AG04449 (cell line): ENCODE data around the gene NDFIP2.

Source experiments
- CTCF ChIA-PET: fragments of 350-600 bp; formaldehyde crosslinking; extraction: SDS; loops from one replicate; lab custom pipeline; 2021; ENCODE audit warnings: antibody characterized with exemption; lab: Yijun Ruan, JAX
- POLR2A ChIA-PET: fragments of 400-600, 350-600 bp; formaldehyde crosslinking; extraction: SDS; loops from one replicate; lab custom pipeline; 2020; ENCODE audit warnings: antibody characterized with exemption, inconsistent platforms; lab: Yijun Ruan, JAX
- DNase-seq: peaks from one replicate; pipeline ENCODE4 v3.0.0-alpha.2; 2010; ENCODE audit warnings: low read depth, low spot score
- H3K4me3 ChIP-seq: 2 replicates; pipeline ENCODE4 v1.5.1; 2011; ENCODE audit warnings: low read depth, mild to moderate bottlenecking, control low read depth, low read length
- CTCF ChIP-seq: IDR thresholded peaks from one replicate; pipeline ENCODE4 v1.5.1; 2011; ENCODE audit warnings: mild to moderate bottlenecking, moderate library complexity, low read length, control low read depth, inconsistent platforms; ENCODE audit not compliant: insufficient read depth; ENCODE audit errors: missing control alignments

Gene NDFIP2

DNA sequence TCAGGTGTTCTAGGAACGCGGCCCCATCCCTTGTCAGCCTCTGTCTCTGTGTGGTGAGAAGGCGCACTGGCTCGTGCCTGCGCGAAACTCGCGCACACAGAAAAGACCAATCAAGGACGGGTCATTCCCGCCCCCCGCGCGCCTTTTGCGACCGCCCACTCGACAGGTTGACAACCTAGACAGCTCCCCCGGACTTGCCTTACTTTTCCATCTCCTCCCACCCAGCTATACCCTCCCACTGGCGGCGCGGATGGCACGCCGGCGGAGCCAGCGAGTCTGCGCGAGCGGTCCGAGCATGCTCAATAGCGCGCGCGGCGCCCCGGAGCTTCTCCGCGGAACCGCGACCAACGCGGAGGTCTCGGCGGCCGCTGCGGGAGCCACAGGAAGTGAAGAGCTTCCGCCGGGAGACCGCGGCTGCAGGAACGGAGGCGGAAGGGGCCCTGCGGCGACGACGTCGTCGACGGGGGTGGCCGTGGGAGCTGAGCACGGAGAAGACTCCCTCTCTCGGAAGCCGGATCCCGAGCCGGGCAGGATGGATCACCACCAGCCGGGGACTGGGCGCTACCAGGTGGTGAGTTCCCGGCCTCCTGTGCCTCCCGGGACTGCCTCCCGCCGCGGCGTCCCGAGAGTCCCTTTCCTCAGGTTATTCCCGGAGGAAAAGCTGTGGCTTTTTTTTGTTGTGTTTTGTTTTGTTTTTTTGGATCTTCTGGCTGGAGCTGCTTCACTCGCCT is at the start of gene NDFIP2:
NDFIP2 (plus strand) TSS at position 202 of the 731 bp plus-strand sequence; CDS start at position 251, 49 bp downstream.
- H3K4me3 ChIP-seq = peak within 1 kb of the TSS; percentile 91
- CTCF ChIA-PET = interaction anchor here (1.0 to 1.6 kb wide), 3 partner anchors 39 to 61 kb away, joined by 3 to 5 read pairs (median 3); no protein-coding TSS in a partner anchor
- POLR2A ChIA-PET = interaction anchor here (1.0 to 1.1 kb wide), 2 partner anchors 9 to 10 kb away, joined by 4 to 7 read pairs; no protein-coding TSS in a partner anchor
- DNase-seq = no peak
- no peak for TF ChIP-seq CTCF

DNA sequence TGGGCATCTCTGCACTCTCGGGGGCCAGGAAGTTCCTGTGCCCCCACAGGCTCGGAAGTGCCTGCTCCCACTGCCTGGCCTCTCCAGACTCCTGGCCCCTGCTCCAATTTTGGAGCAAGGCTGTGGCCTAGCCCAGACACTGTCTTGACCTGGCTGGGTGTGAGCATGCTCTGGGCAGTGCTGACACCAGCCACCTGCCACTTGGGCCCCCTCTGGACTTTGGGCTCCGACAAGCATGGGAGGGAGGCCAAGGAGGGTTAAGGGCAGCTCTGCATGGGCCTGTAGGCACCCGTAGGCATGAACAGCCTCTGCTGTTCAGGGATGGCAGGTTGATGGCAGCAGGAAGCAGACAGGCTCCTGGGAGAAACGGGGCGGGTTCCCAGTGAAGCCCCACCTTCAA is 48.9 kb upstream of the NDFIP2 start:
- TF ChIP-seq CTCF = no peak
- POLR2A ChIA-PET = no interaction called here
- no peak for DNase-seq
- H3K4me3 ChIP-seq = no peak overlapping the region
- CTCF ChIA-PET = interaction anchor here (2.0 kb wide), 1 partner anchor 9 kb away, joined by 12 read pairs; no protein-coding TSS in a partner anchor

DNA sequence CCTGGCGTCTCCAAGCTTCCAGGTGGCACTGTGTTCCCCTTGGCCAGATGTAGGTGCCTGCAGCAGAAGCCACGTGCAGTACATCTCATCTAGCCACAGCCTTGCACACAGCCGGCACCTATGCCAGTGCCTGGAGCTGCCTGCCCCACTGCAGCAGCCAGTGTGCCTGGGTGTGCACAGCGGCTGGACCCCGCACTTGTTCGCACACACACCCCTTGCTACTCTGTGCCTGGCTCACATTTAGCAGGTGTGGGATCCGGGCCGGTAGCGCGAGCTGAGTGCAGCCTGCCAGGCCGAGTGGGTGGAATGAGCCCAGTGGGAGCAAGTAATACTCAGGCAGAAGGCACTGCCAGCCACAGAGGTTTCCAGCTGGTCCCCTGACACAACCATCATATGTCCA is 48.0 kb upstream of the NDFIP2 start:
- TF ChIP-seq CTCF = no peak
- no peak for DNase-seq
- POLR2A ChIA-PET = no interaction called here
- CTCF ChIA-PET = interaction anchor here (0.6 to 2.0 kb wide), 3 partner anchors 10 to 114 kb away, joined by 3 to 12 read pairs (median 4); no protein-coding TSS in a partner anchor
- no peak overlapping the region for H3K4me3 ChIP-seq

- ChIA-PET CTCF (interaction anchor here (5.2 kb wide), 1 partner anchor 10 kb away, joined by 39 read pairs; no protein-coding TSS in a partner anchor), POLR2A (no interaction called here)
- no peak for TF ChIP-seq CTCF
- no peak overlapping the region for H3K4me3 ChIP-seq
- DNase-seq = no peak
Observed at GRCh38 chr13:79434556-79434955, 46.4 kb upstream of the NDFIP2 start.

- CTCF ChIA-PET = interaction anchor here (5.2 kb wide), 1 partner anchor 11 kb away, joined by 39 read pairs; no protein-coding TSS in a partner anchor
- POLR2A ChIA-PET = no interaction called here
- no peak for TF ChIP-seq CTCF
- H3K4me3 ChIP-seq = no peak overlapping the region
- DNase-seq = peak; percentile 54
Observed at GRCh38 chr13:79435561-79435990, 45.4 kb upstream of the NDFIP2 start.

GRCh38 chr13:79439275-79439674 is 41.7 kb upstream of the NDFIP2 start:
- DNase-seq = no peak
- POLR2A ChIA-PET = no interaction called here
- no peak for TF ChIP-seq CTCF
- no peak overlapping the region for H3K4me3 ChIP-seq
- CTCF ChIA-PET = interaction anchor here (5.2 kb wide), 1 partner anchor 15 kb away, joined by 39 read pairs; no protein-coding TSS in a partner anchor
